Sigmoid colon (tissue), 7 donors: ENCODE data around the gene RPAP3. TPM values are rescaled to one million over a fixed set of nuclear protein-coding genes. Genes with fewer than 3 reads are reported as not detected.
A peak's percentile ranks its signal among the peaks of the same experiment; 100 is the strongest.

ENCODE experiments used
- DNase-seq: peaks from one replicate; pipeline ENCODE4 v3.0.0-alpha.2; 2019
- H3K27ac ChIP-seq, 4 donors: fragments of 200-600 bp; sonication (generic); one replicate each; pipeline ENCODE4 v1.5.1; 2016 to 2019; ENCODE audit warnings: mild to moderate bottlenecking in 1 of 4
- H3K27me3 ChIP-seq, 3 donors: fragments of 200-600 bp; sonication (generic); one replicate each; pipeline ENCODE4 v1.5.1; 2019; ENCODE audit warnings: mild to moderate bottlenecking in 1 of 3
- H3K36me3 ChIP-seq, 4 donors: fragments of 200-600 bp; sonication (generic); one replicate each; pipeline ENCODE4 v1.5.1; 2016 to 2019
- H3K4me1 ChIP-seq, 4 donors: fragments of 200-600 bp; sonication (generic); one replicate each; pipeline ENCODE4 v1.5.1; 2017 to 2019
- H3K4me3 ChIP-seq, 4 donors: fragments of 200-600 bp; sonication (generic); one replicate each; pipeline ENCODE4 v1.5.1; 2017 to 2019; ENCODE audit warnings: mild to moderate bottlenecking in 2 of 4, moderate library complexity in 1 of 4
- H3K9me3 ChIP-seq, 4 donors: fragments of 200-600 bp in 3 of 4; sonication (generic) in 3 of 4; one replicate each; pipeline versions ENCODE4 v1.5.1 to v1.6.1; 2013 to 2019
- EP300 ChIP-seq, 4 donors: sonication (generic); formaldehyde crosslinking; IDR thresholded peaks; one replicate each; pipeline ENCODE4 v1.6.1; 2017; ENCODE audit warnings: antibody characterized with exemption in 4 of 4
- POLR2A ChIP-seq, 2 donors: fragments of 450-650 bp; IDR thresholded peaks; one replicate each; pipeline ENCODE4 v1.6.1; 2016; ENCODE audit warnings: antibody characterized with exemption in 2 of 2, mild to moderate bottlenecking in 2 of 2, moderate library complexity in 2 of 2
- POLR2AphosphoS5 ChIP-seq, 4 donors: sonication (generic); formaldehyde crosslinking; IDR thresholded peaks; one replicate each; pipeline ENCODE4 v1.6.1; 2017; ENCODE audit warnings: antibody characterized with exemption in 4 of 4
- WGBS, 2 donors: extraction: QIAGEN DNeasy Blood & Tissue Kit; methylation state at CpG; one replicate each; pipeline ENCODE4 v1.1.7; 2013; 5-methylcytosine and 5-hydroxymethylcytosine counted together
- intact Hi-C: fragments of 100-400 bp; cut with DNase I; formaldehyde crosslinking; loops from one replicate; pipeline ENCODE4 v1.15.1; 2023
- polyA plus RNA-seq, 3 donors: library from polyadenylated mRNA; stranded (reverse); fragments of 200-250 nt; gene quantifications; one replicate each; pipeline ENCODE4 v1.2.3, GENCODE V29; 2013
- total RNA-seq, 4 donors: library from RNA; depleted of rRNA; stranded (reverse); fragments of >200 nt; gene quantifications; one replicate each; pipeline ENCODE4 v1.1.0, GENCODE V29; 2016
- TF ChIP-seq, protein P1 (sequence below), 4 experiments: fragments of 450-650 bp in 3 of 4; fragments of 200-600 bp in 1 of 4; IDR thresholded peaks; one replicate each; pipeline ENCODE4 v1.5.1; 2016 to 2019; ENCODE audit warnings: antibody characterized with exemption in 4 of 4, mild to moderate bottlenecking in 3 of 4, moderate library complexity in 2 of 4
- donor health status: healthy with polysubstance abuse.
- donor health status: Bipolar disorder and iron deficiency.
- donor health status: healthy.

Gene RPAP3, protein sequence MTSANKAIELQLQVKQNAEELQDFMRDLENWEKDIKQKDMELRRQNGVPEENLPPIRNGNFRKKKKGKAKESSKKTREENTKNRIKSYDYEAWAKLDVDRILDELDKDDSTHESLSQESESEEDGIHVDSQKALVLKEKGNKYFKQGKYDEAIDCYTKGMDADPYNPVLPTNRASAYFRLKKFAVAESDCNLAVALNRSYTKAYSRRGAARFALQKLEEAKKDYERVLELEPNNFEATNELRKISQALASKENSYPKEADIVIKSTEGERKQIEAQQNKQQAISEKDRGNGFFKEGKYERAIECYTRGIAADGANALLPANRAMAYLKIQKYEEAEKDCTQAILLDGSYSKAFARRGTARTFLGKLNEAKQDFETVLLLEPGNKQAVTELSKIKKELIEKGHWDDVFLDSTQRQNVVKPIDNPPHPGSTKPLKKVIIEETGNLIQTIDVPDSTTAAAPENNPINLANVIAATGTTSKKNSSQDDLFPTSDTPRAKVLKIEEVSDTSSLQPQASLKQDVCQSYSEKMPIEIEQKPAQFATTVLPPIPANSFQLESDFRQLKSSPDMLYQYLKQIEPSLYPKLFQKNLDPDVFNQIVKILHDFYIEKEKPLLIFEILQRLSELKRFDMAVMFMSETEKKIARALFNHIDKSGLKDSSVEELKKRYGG
- total RNA-seq (10 to 100 TPM; 21.0 to 29.3 (median 25.6) TPM), polyA plus RNA-seq (10 to 100 TPM in 2 of 3 donors, 1 to 10 TPM in 1; 6.7 to 14.5 (median 10.2) TPM)

DNA sequence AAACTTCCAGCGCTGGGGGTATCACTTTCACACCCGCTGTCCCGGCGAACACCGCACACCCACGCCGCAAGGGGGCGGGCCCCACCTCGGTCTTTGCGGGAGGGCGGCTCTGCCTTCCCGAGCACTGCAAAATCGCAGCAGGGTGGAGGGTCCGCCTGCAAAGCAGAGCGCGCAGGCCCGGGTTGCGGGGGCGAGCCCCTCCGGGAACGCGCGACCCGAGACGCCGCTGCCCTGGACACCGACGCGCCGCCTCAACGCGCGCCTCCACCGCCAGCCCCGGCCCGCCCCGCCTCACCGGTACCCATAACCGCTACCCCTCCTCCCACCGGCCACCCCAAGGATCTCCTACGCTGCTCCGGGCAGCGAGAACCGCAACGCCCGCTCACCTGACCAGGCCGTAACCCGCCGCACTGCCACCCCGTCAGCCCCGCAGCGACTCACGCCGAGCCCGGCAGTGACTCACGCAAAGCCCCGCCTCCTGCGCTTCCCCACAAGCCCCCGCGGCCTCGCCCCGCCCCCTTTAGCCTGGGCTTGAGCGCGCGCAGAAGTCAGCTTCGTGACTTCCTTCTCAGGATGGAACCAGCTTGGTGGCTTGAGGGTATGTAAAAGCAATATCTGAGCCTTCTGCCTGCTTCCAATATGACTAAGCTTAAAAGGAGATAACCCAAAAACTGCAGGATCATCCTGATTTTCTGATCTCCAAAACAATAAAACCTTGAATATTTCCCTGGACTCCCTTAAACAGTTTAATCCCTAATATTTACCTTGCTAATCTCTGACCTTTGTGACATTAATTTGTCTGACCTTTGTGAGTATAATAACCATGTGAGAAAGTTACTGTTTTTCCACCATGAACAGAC, at the start of gene RPAP3:
Gene RPAP3 (minus strand): TSS at position 465 of the 860 bp plus-strand sequence. CDS start 3,190 bp downstream, outside the sequence.
- peak; percentile 98 for DNase-seq
- intact Hi-C loops: no loop called here
- Histone ChIP-seq H3K9me3 (no peaks in the 10 kb centered on the region), H3K27ac (peak within 1 kb of the TSS; percentile 91 to 97 (median 96)), H3K36me3 (peaks cover 0 to 5% (median 1%) of the 10 kb centered on the region in 4 donors), H3K27me3 (no peaks in the 10 kb centered on the region), H3K4me1 (peaks cover 0 to 31% (median 13%) of the 10 kb centered on the region in 4 donors), H3K4me3 (peak within 1 kb of the TSS; percentile 83 to 100 (median 95))
- 0 to 1% methylated on average over 66 of the region's 66 CpGs for WGBS, 2 donors
- peak; percentile 54 to 82 for TF ChIP-seq POLR2A (IDR thresholded peaks at IDR 0.05)
- TF ChIP-seq, protein P1, sequence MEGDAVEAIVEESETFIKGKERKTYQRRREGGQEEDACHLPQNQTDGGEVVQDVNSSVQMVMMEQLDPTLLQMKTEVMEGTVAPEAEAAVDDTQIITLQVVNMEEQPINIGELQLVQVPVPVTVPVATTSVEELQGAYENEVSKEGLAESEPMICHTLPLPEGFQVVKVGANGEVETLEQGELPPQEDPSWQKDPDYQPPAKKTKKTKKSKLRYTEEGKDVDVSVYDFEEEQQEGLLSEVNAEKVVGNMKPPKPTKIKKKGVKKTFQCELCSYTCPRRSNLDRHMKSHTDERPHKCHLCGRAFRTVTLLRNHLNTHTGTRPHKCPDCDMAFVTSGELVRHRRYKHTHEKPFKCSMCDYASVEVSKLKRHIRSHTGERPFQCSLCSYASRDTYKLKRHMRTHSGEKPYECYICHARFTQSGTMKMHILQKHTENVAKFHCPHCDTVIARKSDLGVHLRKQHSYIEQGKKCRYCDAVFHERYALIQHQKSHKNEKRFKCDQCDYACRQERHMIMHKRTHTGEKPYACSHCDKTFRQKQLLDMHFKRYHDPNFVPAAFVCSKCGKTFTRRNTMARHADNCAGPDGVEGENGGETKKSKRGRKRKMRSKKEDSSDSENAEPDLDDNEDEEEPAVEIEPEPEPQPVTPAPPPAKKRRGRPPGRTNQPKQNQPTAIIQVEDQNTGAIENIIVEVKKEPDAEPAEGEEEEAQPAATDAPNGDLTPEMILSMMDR (IDR thresholded peaks at IDR 0.05): peak; percentile 31 to 83 (median 72)
- no peak for TF ChIP-seq EP300 (IDR thresholded peaks at IDR 0.05)
- TF ChIP-seq POLR2AphosphoS5 (IDR thresholded peaks at IDR 0.05): peak; percentile 85 to 97 (median 92)

DNA sequence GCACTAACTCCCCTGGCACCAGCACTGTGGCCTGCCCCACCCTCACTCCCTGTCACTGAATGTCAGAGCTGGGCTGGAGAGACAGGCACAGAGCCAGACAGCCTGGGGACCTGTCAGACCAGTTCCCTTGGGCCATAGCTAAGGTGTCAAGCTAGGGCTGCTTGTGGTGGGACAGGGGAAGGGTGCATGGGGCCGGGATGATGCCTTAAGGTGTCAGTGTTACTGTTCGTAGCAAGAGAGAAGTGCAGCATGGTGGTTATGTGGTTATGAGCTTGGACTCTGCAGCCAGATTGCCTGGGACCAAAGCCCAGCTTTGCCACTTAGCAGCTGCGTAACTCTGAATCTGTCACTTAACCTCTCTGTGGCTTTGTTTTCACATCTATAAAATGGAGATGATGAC, 49.1 kb upstream of the RPAP3 start:
- H3K27me3 ChIP-seq: no peaks in the 10 kb centered on the region
- no peaks in the 10 kb centered on the region for H3K9me3 ChIP-seq
- DNase-seq: no peak
- no peak for TF ChIP-seq POLR2AphosphoS5 (IDR thresholded peaks at IDR 0.05)
- no peak for TF ChIP-seq EP300 (IDR thresholded peaks at IDR 0.05)
- TF ChIP-seq, protein P1 (IDR thresholded peaks at IDR 0.05): no peak
- TF ChIP-seq POLR2A (IDR thresholded peaks at IDR 0.05): no peak
- 11 to 57% methylated on average over 3 of the region's 3 CpGs for WGBS, 2 donors
- peak overlapping the region in 1 of 4 donors; percentile 1 for H3K4me3 ChIP-seq
- peak overlapping the region; percentile 5 to 55 (median 14) for H3K27ac ChIP-seq
- H3K36me3 ChIP-seq: no peaks in the 10 kb centered on the region
- H3K4me1 ChIP-seq: peaks cover 0 to 40% (median 27%) of the 10 kb centered on the region in 4 donors
- intact Hi-C loops: no loop called here

DNA sequence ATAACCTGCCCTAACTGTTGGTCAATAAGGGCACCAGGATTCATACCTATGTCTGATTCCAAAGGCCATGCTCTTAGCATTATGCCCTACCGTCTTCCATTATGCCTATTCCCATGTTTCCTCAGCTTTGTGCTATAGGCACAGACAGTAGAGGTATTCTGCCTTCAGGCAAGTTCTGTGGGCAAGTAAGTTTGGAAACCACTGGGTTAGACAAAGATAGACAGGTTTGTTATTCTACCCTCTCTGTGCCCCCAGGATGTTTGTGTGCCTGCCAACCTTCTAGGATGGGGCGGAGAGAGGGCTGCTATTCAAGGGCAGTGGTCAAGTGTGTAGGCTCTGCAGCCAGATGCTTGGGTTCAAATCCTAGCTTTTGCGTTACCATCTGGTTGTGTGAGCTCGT, 48.3 kb upstream of the RPAP3 start:
- TF ChIP-seq, protein P1 (IDR thresholded peaks at IDR 0.05): no peak
- no peak for TF ChIP-seq POLR2A (IDR thresholded peaks at IDR 0.05)
- no peak for TF ChIP-seq EP300 (IDR thresholded peaks at IDR 0.05)
- TF ChIP-seq POLR2AphosphoS5 (IDR thresholded peaks at IDR 0.05): no peak
- Histone ChIP-seq H3K4me1 (peaks cover 0 to 33% (median 20%) of the 10 kb centered on the region in 4 donors), H3K36me3 (no peaks in the 10 kb centered on the region), H3K27ac (peak overlapping the region; percentile 39 to 55 (median 51)), H3K27me3 (no peaks in the 10 kb centered on the region), H3K4me3 (no peak overlapping the region), H3K9me3 (no peaks in the 10 kb centered on the region)
- DNase-seq: no peak
- 84 to 91% methylated on average over 4 of the region's 4 CpGs for WGBS, 2 donors
- intact Hi-C loops: no loop called here
